HG03196 (cell line): Measurements from ENCODE around the gene FMNL3.
"Not testable (repeated sequence)": the region's sequence is repeated elsewhere in the genome, so short reads cannot be mapped to it uniquely, and the experiment has no call there.

Source experiments
- ATAC-seq: cut with Tn5 transposase; IDR thresholded peaks from one replicate; pipeline ENCODE4 v1.9.1; 2021; ENCODE audit not compliant: unreplicated experiment

Gene FMNL3

GRCh38 chr12:49707128-49707811 lies at the start of gene FMNL3:
TSS of gene FMNL3 (minus strand) at chr12:49707405. CDS start at chr12:49707180, 225 bp downstream.
- ATAC-seq = peak; percentile 70

DNA sequence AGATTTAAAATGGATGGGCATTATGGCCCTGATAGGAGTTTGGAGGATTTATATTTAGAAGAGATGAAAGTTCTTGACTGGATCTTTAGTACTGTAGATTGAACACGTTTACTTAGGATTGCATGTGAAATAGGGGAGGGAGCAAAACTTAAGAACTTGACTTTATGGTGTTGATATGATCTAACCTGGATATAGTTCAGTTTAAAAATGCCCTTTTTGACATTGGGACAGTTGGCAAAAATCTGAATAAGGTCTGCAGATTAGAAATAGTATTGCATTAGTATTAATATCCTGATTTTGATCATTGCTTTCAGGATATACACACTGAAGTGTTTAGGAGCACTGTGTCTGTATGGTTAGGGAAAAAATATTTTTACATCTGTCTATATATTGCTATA lies 43.8 kb upstream of the FMNL3 start:
- ATAC-seq = no peak

GRCh38 chr12:49750027-49750995 lies 43.1 kb upstream of the FMNL3 start:
- ATAC-seq = peak; percentile 38

DNA sequence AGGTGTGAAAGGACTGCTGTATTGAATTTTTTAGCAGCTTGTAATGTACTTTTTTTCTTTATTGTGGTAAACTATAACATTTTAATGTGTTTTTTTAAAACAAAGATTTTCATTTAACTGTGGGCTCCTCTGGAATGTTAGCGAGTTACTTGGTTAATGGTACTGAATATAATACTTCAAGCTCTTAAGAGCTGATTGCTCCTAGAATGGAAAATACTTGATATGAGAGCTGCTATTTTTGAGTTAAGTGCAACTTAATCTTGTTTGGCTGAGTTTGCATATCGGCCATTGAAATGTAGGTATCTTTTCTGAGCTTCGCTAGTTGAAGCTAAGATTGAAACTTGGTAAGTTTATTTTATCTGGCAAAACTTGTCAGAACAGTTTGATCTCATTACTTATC lies 41.6 kb upstream of the FMNL3 start:
- ATAC-seq = no peak

- no peak for ATAC-seq
Measured at GRCh38 chr12:49748306-49748705, 41.1 kb upstream of the FMNL3 start.

DNA sequence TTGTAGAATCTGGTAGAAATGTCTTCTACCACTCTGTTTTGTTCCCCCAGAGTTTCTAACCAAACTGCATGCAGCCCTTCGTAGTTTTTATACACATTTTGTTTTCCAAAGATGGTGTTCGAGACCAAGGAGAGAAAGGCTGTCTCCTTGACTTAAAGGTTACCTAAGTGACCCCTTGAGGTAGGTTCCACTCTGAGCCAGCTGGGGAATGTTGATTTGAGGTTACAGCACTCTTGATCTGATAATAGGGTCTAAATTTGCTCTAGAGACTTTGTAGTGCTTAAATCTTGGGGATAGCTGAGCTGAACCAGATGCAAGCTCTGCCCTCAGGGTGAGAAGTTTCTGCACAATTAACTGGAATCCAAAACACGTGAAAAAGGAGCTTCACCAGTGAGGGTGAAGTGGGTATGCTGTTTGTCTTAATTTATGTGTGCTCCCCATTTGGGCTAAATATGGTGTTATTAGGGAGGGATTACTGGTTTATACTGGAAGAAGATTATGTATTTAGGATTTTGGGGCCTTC lies 37.2 kb upstream of the FMNL3 start:
- ATAC-seq = no peak

- ATAC-seq = peak; percentile 66
Measured at GRCh38 chr12:49741882-49742620, 34.8 kb upstream of the FMNL3 start.

DNA sequence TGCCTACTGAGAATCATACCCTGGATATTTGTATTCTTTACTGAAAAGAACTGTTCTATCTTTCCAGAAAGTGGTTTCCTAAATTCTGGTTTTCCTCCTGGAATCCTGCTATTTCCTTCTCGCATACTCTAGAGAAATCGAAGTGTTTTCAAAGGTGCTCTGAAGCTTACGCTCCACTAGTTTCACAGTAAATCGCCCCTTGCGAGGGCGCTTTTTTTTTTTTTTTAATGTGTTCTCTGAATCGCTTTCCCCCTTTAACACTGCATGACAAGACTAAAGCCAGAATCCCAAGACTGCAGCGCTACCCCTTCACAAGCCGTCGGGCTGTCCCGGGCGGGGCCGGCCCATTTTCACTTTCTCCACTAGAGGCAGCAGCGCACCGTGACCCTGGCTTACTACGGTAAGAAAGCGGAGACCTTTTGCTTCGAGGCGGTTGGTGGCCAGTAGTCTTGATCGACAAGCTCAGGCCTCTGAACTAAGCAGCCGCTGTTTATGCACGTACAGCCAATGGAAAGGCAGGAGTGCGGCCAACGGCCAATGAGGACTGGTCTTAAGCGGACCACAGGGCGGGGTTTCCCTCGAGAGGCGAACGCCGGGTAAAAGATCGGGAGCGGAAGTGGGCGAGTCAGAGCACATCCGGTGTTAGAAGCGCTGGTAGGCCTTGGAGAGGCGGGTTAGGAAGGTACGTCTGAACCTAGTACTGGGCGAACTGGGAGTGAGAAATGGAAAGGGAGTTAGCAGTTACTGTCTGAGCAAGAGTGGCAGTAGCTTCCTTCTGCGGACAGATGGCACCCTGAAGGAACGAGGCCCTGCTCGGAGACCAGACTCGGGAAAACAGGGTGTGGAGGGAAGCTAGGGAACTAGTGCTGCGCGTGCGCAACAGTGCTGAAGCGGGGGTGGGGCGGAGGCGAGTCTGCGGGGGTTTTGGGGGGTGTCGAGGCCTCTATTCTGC lies 34.0 kb upstream of the FMNL3 start, which contains the start of gene TMBIM6:
Gene TMBIM6 (plus strand): TSS at position 628 of the 952 bp plus-strand sequence. CDS start 10,937 bp downstream, outside the sequence.
- peak; percentile 94 for ATAC-seq

DNA sequence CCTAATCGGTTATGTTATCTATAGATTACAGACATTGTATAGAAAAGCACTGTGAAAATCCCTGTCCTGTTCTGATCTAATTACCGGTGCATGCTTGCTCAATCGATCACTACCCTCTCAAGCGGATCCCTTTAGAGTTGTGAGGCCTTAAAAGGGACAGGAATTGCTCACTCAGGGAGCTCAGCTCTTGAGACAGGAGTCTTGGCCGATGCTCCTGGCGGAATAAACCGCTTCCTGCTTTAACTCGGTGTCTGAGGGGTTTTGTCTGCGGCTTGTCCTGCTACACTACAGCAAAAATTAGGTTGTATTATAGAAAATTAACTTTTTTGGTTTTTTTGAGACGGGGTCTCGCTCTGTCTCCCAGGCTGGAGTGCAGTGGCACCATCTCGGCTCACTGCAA lies 33.1 kb upstream of the FMNL3 start:
- ATAC-seq = not testable (repeated sequence)

- ATAC-seq = not testable (repeated sequence)
Measured at GRCh38 chr12:49738721-49739120, 31.5 kb upstream of the FMNL3 start.

GRCh38 chr12:49734900-49735299 lies 27.7 kb upstream of the FMNL3 start:
- ATAC-seq = not testable (repeated sequence)

- no peak for ATAC-seq
Measured at GRCh38 chr12:49733219-49734017, 26.2 kb upstream of the FMNL3 start.

DNA sequence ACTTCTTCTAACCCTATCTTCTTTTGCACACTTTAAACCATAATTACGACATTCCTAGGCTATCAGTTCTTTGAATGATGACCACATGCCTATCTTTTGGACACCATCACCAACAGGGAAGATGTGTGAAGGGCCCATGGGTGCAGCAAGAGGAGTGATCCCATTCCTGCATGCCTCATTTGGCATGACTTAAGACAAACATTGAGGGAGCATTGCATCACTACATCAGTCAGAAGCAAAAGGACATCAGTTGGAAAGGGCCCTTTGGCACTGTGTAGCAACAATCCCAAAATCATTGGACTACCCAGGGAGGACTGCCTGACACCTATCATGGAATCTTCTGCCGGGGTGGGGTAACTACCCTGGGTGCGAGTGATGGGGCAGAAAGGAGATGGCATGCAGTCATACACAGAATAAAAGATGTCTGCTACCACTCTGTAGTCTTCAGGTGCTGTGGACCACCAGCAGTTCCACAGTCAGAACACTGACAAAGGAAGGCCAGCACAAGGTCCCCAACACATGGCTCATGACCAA lies 23.4 kb upstream of the FMNL3 start:
- ATAC-seq = no peak

- no peak for ATAC-seq
Measured at GRCh38 chr12:49730050-49730449, 22.8 kb upstream of the FMNL3 start.

DNA sequence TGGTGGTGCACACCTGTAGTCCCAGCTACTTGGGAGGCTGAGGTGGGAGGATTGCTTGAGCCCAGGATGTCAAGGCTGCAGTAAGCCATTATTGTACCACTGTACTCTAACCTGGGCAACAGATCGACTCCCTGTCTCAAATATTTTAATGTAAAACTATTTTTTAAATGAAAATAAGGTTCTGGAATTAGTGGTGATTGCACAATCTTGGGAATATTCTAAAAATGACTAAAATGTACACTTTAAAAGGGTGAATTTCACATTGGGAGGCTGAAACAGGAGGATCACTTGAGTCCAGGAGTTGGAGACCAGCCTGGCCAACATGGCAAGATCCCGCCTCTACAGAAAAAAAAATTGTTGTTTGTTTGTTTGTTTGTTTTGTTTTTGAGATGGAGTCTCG lies 21.2 kb upstream of the FMNL3 start:
- ATAC-seq = no peak

GRCh38 chr12:49721355-49721754 lies 14.2 kb upstream of the FMNL3 start:
- ATAC-seq = not testable (repeated sequence)

DNA sequence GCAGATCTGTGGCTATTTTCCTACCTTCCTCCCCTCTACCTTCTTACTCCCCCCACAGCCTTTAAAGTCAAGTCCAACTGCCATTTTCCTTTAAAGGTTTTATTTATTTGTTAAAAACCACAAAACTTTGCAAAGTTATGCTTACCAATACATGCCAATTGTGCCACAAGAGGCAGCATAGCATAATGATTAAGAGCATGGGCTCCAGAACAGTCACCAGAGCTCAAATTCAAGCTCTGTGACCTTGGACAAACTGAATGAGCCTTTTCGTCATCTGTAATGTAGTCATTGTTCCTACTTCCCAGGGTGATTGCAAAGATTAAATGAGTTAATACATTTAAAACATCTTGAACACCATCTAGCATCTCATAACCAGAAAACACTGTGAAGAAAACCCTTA lies 13.0 kb upstream of the FMNL3 start:
- ATAC-seq = no peak

- ATAC-seq = not testable (repeated sequence)
Measured at GRCh38 chr12:49717800-49718199, 10.6 kb upstream of the FMNL3 start.

DNA sequence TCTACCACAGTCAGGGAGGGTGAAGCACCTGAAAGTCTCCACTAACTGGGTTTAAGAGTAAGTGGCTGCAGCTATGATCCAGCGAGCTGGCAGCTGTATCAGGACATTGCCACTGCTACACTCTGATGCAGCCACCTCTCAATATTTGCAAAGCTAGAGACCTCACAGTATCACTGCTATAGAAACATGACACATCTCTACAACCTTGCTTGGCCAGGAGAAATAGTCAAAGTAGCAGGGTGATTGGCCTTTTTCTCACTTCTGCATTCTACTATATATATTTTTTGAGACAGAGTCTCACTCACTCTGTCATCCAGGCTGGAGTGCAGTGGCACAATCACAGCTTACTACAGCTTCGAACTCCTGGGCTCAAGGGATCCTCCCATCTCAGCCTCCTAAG lies 9.3 kb upstream of the FMNL3 start:
- no peak for ATAC-seq
